SHP77 treated with DMSO at 0.1 percent for 48 hours (cell line): ENCODE results near the gene COL11A1.
"Not testable (repeated sequence)": the region's sequence is repeated elsewhere in the genome, so short reads cannot be mapped to it uniquely, and the experiment has no call there.

ENCODE experiments used
- DNase-seq: peaks from one replicate; lab custom pipeline; 2025; lab: John Stamatoyannopoulos, UW

The COL11A1 gene

DNA sequence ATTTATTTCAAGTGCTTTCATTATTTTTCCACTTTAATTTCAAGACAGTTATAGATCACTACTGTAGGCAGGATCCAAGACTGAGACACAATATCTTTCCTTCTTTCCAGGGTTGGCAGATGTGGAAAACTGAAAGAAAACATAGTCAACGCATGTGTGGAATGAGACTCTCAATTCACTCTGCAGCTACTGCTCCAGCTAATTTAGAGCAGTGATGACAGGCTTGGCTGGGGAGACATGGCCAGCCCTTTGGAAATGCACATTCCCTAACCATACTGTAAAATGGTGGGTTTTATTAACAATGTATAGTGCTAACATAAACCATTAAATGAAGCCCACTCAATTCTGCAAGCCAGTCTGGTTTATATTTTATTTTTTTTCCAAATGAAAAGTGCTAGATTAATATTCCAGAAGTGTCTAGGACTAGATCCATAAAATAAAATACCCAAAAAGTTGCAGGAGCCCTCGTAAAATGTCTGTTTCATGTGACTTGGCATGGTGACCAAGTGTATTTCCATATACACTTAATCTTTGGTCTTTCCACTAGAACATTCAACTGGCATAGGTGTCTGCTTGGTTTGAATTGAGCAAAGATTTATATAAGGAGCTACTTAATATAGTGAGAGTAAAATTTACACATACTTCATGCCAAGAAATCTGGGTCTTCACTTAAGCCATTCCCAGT, 32.9 kb downstream of the COL11A1 start:
- DNase-seq, result no peak

DNA sequence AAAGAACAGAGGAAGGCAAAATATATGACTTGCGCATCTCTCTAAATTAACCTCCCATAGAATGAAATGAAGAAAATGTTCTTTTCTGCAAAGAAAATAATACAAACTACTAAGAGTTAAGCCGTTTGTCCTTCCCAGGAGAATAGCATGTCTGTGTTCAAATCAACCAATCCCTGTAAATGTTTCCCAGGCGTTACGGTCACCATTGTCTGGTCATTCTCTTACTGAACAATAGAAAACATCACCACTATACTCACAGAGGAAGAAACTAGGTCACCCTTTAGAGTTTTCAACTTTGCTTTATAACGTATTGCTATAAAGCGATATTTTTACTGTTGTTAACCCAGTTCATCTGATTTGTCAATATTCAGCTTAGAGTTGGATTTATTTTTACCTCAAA, 34.1 kb downstream of the COL11A1 start:
- DNase-seq, result no peak

DNA sequence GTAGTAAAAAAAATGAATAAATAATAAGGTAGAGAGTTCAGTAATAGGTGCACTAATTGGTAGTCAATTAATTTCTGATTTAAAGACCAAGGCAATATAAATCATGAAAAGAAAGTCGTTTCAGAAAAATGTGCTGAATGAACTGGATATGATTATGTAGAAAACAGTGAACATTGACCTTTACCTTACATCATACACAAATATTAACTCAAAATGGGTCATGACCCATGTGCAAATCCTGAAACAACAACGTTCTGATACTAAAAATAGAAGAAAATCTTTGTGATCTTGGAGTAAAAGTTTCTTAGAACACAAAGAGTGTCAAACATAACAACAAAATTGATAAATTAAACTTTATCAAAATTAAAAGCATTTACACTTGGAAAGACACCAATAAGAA, 39.1 kb downstream of the COL11A1 start:
- no peak for DNase-seq

DNA sequence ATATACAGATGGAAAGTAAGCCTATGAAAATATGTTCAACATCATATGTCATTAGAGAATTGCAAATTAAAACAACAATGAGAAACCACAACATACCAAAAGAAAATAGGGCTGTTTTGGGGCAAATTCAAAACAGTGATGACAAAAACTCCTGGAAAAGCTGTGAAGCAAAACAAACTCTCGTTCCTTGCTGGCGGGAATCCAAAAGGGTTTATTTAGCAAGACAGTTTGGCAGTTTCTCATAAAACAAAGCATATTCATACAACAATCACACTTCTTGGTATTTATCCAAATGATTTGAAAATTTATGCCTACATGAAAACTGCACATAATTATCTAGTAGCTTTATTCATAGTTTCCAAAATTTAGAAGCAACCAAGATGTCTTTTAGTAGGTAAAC, 44.4 kb downstream of the COL11A1 start:
- DNase-seq, result no peak

DNA sequence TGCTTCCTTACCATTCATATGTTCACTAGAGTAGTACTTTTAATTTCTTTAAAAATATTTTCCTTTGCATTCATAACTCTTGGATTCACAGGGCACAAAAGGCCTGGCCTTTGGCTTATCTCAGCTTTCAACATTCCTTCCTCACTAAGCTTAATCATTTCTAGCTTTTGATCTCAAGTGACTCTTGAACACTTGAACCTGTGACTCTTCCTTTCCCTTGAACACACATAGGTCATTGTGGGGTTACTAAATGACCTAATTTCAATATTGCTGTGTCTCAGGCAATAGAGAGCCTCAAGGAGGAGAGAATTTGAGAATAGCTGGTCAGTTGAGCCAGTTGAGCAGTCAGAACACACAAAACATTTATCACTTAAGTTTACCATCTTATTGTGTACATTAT, 49.9 kb downstream of the COL11A1 start:
- DNase-seq, result no peak

DNA sequence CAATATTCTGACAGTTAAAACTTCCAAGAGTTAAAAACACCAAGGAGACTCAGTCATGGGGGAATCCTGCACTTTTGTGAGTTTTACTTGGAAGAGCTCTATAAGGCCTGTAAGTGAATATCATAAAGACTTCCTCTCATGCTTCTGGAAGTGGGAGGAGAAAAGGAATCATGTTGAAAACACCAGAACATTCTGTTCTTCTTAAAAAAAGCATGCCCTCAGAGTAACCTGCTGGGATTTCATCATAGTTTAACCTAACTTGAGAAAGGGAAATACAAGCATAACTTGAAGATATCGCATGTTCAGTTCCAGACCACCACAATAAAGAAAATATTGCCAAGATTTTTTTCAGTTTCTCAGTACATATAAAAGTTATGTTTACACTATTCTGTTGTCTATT, 51.9 kb downstream of the COL11A1 start:
- no peak for DNase-seq

DNA sequence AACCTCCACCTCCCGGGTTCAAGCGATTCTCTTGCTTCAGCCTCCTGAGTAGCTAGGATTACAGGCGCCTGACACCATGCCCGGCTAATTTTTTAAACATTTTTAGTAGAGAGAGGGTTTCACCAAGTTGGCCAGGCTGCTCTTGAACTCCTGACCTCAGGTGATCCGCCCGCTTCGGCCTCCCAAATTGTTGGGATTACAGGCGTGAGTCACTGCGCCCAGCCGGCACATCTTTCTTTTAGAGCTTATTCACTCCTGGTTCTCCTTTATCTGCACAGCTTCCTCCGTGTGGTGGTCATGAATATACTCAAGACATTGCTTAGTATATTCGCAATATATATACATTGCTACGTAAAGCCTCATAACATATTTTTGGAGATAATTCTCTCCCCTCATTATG, 80.2 kb downstream of the COL11A1 start:
- not testable (repeated sequence) for DNase-seq

DNA sequence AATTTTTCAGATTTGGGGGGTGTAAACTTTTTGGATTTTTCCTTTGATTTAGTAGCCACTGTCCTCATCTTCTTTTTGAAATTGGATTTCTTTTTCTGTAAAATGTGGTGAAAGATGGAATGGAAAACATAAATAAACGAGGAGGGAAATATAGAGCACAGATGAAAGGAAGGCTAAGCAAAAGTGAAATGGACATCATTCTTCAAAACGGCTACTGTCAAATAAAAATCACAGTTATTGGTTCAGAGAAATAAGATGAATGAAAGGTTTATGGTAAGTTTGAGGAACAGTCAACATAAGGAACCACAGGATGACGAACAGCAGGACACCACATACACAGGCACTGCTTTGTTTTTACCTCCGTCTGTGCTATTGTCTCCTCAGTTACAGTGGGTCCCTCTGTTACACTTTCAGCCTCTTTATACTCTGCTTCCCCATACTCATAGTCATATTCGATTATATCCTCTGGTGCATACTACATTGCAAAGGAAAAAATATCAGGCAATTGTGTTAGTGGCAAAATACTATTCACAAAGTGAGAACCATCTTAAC, 82.4 kb downstream of the COL11A1 start:
- DNase-seq, result no peak

DNA sequence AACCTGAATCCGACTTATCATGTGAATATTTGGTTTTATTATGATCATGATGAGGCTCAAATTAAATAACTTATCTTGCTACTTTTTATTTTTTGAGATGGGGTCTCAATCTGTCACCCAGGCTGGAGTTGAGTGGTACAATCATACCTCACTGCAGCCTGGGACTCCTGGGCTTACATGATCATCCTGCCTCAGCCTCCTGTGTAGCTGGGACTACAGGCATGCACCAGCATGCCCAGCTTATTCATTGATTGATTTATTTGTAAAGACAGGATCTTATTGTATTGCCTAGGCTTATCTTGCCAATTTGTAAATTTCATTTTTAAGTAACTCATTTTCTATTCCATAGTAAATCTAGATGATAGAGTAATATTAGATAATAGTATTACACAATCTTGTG, 84.3 kb downstream of the COL11A1 start:
- DNase-seq, result no peak

DNA sequence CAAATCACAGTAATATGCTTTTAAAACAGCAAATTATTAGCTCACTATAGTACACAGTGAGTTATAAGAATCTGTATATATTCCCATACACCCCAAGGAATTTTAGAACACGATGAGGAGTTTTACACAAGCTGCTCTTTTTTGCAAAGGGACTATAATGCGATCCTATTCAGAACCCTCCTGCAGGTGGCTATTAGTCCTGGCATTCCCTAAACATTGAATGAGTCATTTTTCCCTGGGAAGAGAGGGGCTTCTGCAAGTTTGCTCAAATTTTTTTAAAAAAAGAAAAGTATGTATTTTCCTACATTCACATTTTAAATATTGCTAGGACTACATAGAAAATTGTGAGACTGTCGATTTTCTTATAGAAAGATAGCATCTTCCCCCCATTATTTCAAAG, 106.3 kb downstream of the COL11A1 start:
- DNase-seq, result no peak

DNA sequence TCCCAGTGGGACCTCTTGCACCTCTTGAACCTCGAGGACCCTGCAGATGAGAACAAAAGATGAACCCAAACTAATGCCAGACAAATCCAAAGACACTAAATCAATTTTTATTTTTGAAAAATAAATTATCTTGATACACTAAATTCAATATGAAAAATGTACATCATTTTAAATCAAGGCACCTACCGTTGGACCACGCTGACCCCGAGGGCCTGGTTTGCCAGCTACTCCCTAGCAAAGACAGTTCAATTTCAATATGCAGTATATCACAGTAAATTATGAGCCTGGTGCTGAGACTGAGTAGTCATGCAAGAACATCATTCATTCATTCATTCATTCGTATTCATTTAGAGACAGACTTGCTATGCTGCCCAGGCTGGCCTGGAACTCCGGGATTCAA, 129.4 kb downstream of the COL11A1 start:
- DNase-seq, result no peak

DNA sequence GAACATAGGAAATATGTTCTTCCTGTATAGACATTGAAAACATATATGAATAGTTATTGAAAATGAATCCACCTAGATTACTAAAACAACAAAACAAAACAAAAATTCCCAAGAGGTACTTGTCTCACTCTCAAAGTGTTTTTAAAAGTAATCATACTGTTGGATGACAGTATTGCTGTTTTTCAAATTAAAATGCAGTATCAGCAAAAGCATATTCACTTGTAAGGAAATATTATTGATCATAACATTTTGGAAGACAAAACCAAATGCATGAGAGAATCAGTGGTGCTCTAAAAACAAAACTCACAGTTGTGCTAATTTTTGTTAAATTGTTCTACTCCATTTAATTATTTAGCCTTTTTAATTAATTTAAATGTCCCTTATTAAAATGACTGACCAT, 131.0 kb downstream of the COL11A1 start:
- DNase-seq, result no peak

DNA sequence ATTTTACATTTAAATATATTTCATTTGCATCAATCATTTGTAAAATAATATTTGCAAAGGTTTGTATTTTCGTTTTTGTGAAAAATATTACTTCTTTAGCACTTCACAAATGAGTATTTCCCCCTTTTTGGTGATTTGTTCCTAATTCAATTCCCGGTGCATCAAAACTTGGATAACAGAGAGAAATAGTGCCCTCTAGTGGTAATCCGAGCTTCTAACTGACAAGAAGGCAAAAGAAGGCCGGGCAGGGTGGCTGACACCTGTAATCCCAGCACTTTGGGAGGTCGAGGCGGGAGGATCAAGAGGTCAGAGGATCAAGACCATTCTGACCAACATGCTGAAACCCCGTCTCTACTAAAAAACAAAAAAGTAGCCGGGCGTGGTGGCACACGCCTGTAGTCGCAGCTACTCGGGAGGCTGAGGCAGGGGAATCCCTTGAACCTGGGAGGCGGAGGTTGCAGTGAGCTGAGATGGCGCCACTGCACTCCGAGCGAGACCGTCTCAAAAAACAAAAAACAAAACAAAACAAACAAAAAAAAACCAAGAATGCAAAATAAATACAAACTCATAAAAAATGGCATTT, 137.7 kb downstream of the COL11A1 start:
- no peak for DNase-seq

DNA sequence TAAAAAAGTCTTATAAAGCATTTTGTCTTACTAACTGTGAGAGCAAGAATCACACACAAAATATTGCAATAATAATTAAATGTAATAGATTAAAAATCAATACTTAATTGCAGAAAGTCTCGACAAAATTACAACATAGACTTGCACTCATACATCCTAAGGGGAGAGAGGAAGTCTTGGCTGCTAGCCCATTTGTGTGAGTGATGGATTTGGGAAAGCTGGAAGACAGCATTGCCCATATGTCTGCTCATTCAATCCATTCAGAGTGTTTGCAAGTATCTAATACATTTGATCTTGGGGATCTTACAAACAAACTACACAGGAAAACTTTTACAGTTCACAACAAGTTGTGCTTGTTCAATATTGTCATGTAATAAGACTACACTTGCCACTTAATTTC, 140.5 kb downstream of the COL11A1 start:
- no peak for DNase-seq

DNA sequence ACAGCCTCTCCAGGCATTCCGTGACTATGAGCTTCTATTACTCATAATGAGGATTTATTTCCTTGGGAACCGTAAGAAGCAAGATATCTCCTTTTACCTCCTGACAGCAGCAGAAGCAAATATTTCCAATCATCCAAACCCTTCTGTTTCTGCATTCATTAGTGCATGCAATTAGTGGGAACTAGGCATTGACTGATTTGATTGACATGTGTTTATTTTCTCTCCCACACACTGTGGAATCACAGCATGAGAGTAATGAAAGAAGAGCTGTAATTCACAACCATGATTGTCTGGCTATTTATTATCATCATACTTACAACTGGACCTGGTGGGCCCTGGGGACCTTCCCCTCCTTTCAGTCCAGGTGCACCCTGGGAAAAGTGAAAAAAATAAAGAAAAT, 146.8 kb downstream of the COL11A1 start:
- DNase-seq, result no peak

DNA sequence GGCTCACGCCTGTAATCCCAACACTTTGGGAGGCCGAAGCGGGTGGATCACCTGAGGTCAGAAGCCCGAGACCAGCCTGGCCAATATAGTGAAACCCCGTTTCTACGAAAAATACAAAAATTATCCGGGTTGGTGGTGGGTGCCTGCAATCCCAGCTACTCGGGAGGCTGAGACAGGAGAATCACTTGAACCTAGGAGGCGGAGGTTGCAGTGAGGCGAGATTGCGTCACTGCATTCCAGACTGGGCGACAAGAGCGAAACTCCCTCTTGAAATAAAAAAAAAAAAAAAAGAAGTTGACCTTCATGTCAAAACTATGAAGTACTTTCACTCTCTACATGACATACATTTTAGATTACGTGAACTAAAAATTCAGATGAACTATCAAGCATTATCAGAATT, 153.7 kb downstream of the COL11A1 start:
- no peak for DNase-seq

DNA sequence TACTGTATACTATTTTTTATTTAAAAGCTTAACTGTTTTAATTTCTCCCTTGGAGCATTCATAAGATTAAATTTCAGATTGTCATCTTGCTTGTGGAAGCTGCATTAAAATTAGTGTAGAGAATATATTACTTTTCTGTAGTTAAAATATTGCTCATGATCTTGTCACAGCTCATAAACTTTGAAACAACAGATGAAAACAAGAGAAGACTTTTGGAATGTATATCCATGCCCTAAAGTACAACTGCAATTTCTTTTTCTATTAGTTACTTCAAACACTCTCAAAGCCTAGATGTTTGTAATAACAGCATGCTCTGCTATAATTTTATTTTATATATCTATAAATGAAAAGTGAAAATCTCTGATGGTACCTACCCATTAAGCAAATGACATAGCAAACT, 155.9 kb downstream of the COL11A1 start:
- no peak for DNase-seq

DNA sequence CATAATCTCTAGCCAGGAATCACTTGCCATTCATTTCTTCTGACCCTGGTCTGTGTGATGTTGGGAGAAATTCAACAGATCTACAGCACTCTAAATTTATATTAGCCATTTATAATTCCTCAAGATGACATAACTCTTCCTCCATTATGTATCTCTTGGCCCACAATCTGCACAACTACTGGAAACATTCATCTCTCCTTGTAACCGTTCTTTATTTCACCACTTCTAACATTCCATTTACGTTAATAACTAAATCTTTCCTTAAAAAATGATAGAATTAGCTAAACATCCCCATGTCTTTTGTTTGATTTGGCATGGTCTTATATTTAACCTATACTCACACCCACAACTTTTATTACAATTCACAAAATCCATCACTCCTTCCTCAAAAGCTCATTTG, 166.0 kb downstream of the COL11A1 start:
- no peak for DNase-seq

DNA sequence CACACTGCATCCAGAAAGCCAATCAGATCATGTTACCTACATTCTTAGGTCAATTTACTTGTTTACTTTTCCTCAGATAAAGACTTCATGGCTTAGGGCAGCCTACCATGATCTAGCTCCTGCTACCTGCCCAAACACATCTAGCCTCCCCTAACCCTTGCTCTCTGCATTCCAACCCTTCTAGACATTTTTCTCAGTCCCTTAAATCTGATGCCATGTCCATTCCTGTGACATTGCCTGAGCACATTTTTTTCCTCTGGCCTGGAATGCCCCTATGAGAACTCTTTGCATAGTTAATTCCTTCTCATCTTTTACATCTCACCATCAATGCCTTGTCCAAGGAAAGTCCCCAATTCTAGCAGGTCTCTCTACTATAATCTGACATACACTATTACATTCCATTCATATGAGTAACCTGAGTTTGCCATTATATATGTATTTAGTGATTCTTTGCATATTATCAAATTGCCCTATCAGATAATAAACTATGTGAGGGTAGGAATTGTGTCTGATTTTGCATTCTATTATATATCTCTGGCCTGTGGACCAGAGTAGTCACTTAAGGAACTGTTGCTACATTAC, 166.9 kb downstream of the COL11A1 start:
- no peak for DNase-seq

DNA sequence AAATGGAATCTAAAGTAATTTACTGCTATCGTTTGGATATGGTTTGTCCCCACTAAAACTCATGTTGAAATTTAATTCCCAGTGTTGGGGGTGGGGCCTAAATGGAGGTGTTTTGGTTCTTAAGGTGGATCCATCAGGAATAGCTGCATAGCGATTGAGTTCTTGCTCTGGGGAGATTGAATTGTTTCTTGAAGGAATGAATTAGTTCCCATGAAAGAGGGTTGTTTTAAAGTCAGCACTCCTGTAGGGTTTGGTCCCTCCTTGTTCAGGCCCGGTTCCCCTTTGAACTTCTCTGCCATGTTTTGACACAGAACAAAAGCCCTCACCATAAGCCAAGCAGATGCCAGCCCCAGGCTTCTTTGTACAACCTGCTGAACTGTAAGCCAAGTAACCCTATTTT, 170.9 kb downstream of the COL11A1 start:
- no peak for DNase-seq

DNA sequence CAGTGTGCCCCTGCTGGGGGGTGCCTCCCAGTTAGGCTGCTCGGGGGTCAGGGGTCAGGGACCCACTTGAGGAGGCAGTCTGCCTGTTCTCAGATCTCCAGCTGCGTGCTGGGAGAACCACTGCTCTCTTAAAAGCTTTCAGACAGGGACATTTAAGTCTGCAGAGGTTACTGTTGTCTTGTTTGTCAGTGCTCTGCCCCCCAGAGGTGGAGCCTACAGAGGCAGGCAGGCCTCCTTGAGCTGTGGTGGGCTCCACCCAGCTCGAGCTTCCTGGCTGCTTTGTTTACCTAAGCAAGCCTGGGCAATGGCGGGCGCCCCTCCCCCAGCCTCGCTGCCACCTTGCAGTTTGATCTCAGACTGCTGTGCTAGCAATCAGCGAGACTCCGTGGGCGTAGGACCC, 175.0 kb downstream of the COL11A1 start:
- not testable (repeated sequence) for DNase-seq

DNA sequence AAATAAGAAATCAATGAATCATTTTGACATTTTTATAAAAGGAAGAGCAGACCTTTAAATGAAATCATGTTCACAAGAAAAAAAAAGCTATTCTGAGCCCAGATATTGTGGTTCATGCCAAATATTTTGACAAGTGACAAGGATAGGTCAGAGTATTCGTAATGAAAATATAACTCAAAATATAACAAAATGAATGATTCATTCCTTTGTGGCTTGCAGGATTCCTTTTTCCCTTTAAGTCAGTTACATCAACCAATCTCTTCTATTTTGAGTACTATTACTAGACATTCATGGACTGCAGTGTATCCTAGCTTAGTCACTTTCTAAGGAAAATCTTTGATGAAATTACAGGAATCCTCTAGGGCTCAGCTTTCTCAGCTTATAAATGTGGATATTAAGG, 188.7 kb downstream of the COL11A1 start:
- DNase-seq, result no peak

DNA sequence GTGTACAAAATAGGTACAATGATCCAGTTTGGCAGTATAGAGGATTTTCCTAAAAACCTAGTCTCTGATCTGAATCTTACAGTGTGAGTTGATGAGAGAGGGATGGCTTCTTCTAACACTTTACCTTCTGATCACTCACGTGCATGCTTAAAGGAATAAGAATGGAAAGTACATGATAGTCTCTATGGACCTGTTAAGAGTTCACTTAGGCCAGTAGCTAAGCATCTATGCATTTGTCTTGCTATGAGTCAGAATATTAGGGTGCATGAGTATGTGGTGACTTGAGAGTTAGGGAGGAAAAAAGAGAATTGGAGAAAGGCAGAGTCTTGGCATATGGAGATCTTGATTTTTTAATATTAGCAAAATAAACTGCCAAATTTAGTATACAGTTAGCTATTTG, 206.3 kb downstream of the COL11A1 start:
- DNase-seq, result no peak

DNA sequence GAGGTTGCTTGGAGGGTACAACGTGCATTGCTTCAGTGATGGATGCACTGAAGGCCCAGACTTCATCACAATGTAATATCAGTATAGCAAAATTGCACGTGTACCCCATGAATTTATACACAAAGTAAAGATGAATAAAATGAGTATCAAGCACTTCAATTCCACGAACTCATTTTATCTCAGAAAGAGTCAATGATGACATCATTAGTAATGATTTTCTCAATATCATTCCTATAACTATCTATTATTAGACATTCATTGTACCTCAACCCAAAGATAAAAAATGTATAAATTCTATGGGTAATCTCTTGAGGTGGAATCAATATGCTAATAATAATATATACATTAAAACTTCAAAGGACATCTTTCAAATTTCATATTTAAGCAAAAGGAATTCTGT, 208.4 kb downstream of the COL11A1 start:
- DNase-seq, result no peak
